Endothelial cell (in vitro differentiated cells): ENCODE data around the gene IFNA1. TPM values are rescaled to one million over a fixed set of nuclear protein-coding genes. Genes with fewer than 3 reads are reported as not detected.

Experiments used
- DNase-seq: peaks from one replicate; pipeline ENCODE4 v3.0.0; 2021; ENCODE audit warnings: low spot score
- H3K27ac Mint-ChIP-seq: one replicate; pipeline ENCODE4 v1.8.0; 2021; ENCODE audit warnings: mixed read lengths, inconsistent platforms; ENCODE audit not compliant: unreplicated experiment
- H3K27me3 Mint-ChIP-seq: one replicate; pipeline ENCODE4 v1.8.0; 2021; ENCODE audit warnings: mild to moderate bottlenecking, moderate library complexity, mixed read lengths, inconsistent platforms; ENCODE audit not compliant: unreplicated experiment
- H3K36me3 Mint-ChIP-seq: one replicate; pipeline ENCODE4 v1.8.0; 2021; ENCODE audit warnings: mild to moderate bottlenecking, low read depth, mixed read lengths, inconsistent platforms; ENCODE audit not compliant: unreplicated experiment
- H3K4me1 Mint-ChIP-seq: one replicate; pipeline ENCODE4 v1.8.0; 2021; ENCODE audit warnings: mild to moderate bottlenecking, mixed read lengths, inconsistent platforms; ENCODE audit not compliant: unreplicated experiment
- H3K4me3 Mint-ChIP-seq: one replicate; pipeline ENCODE4 v1.8.0; 2021; ENCODE audit warnings: mild to moderate bottlenecking, mixed read lengths, inconsistent platforms; ENCODE audit not compliant: unreplicated experiment
- H3K9me3 Mint-ChIP-seq: one replicate; pipeline ENCODE4 v1.8.0; 2021; ENCODE audit warnings: mixed read lengths, inconsistent platforms; ENCODE audit not compliant: unreplicated experiment
- CTCF ChIP-seq: fragments of 200-600 bp; sonication (generic); IDR thresholded peaks from one replicate; pipeline ENCODE4 v1.5.0; 2021; ENCODE audit warnings: antibody characterized with exemption; ENCODE audit not compliant: unreplicated experiment
- total RNA-seq: library from RNA; stranded (reverse); fragmentation: NEBNext Ultra II Directional; extraction: Animal tissue kit (Norgen Biotek cat#: 25700); gene quantifications from one replicate; pipeline ENCODE4 v1.2.1, GENCODE V29; 2021; ENCODE audit not compliant: unreplicated experiment

IFNA1 gene
- total RNA-seq, 1 donor from 2014 or later: not detected

GRCh38 chr9:21479152-21479702, 39.0 kb downstream of the IFNA1 start:
- DNase-seq: no peak
- Mint-ChIP-seq H3K27me3 (no peaks in the 10 kb centered on the region), H3K27ac (no peak overlapping the region), H3K9me3 (no peaks in the 10 kb centered on the region), H3K36me3 (no peaks in the 10 kb centered on the region), H3K4me3 (no peak overlapping the region), H3K4me1 (no peaks in the 10 kb centered on the region)
- TF ChIP-seq CTCF: no peak

- TF ChIP-seq CTCF: no peak
- DNase-seq: no peak
- H3K9me3 Mint-ChIP-seq: no peaks in the 10 kb centered on the region
These were observed 41.3 kb downstream of the IFNA1 start for GRCh38 chr9:21481470-21482056.

GRCh38 chr9:21482213-21482612, 42.0 kb downstream of the IFNA1 start, which contains the start of gene IFNE:
TSS of gene IFNE (minus strand) at chr9:21482313. CDS start at chr9:21481694, 619 bp downstream.
- Mint-ChIP-seq H3K4me3 (no peak within 1 kb of the TSS), H3K27me3 (no peaks in the 10 kb centered on the region), H3K4me1 (no peaks in the 10 kb centered on the region), H3K9me3 (no peaks in the 10 kb centered on the region), H3K36me3 (no peaks in the 10 kb centered on the region), H3K27ac (no peak within 1 kb of the TSS)
- no peak for TF ChIP-seq CTCF
- no peak for DNase-seq

More at GRCh38 chr9:21481470-21482056, 41.3 kb downstream of the IFNA1 start:
- Mint-ChIP-seq H3K4me3 (no peak overlapping the region), H3K4me1 (no peaks in the 10 kb centered on the region), H3K27ac (no peak overlapping the region), H3K36me3 (no peaks in the 10 kb centered on the region), H3K27me3 (no peaks in the 10 kb centered on the region)

Other genes starting within 250 kb of the IFNA1 start
- not detected for gene IFNA7, start 238.2 kb upstream of the IFNA1 start, total RNA-seq
- gene IFNA10, start 233.3 kb upstream of the IFNA1 start, total RNA-seq: not detected
- gene IFNA16, start 223.1 kb upstream of the IFNA1 start, total RNA-seq: not detected
- gene IFNA17, start 212.2 kb upstream of the IFNA1 start, total RNA-seq: not detected
- gene IFNA14, start 200.4 kb upstream of the IFNA1 start, total RNA-seq: not detected
- not detected for gene IFNA5, start 135.1 kb upstream of the IFNA1 start, total RNA-seq
- 39.5 TPM for gene KLHL9, start 105.0 kb upstream of the IFNA1 start, total RNA-seq
- gene IFNA6, start 89.6 kb upstream of the IFNA1 start, total RNA-seq: not detected
- not detected for gene IFNA13, start 72.4 kb upstream of the IFNA1 start, total RNA-seq
- gene IFNA2, start 55.0 kb upstream of the IFNA1 start, total RNA-seq: not detected
- not detected for gene IFNA8, start 31.3 kb upstream of the IFNA1 start, total RNA-seq
- gene IFNE, start 41.9 kb downstream of the IFNA1 start, total RNA-seq: not detected